Measurements from ENCODE around the gene RSPH1. TPM values are rescaled to one million over a fixed set of nuclear protein-coding genes. Genes with fewer than 3 reads are reported as not detected.

Gene RSPH1
- total RNA-seq (2022; extraction: Qiagen RNA extraction; ENCODE audit: low read depth), result 0.45 to 0.94 TPM (median 0.67 TPM) in 5 replicates

GRCh38 chr21:42496120-42496838, at the start of gene RSPH1:
Gene RSPH1 (minus strand): TSS chr21:42496224. CDS start chr21:42496186, 38 bp downstream.

GRCh38 chr21:42513151-42513984, 17.3 kb upstream of the RSPH1 start, which contains the start of gene SLC37A1:
Gene SLC37A1 (plus strand): TSS chr21:42513852. CDS start chr21:42518455, 4,603 bp downstream.

Other genes starting within 250 kb of the RSPH1 start
- not detected in 5 replicates for gene TFF3, start 180.8 kb downstream of the RSPH1 start, total RNA-seq (2022; extraction: Qiagen RNA extraction; ENCODE audit: low read depth)
- gene TFF2, start 145.2 kb downstream of the RSPH1 start, total RNA-seq (2022; extraction: Qiagen RNA extraction; ENCODE audit: low read depth), result not detected in 5 replicates
- 24.2 to 31.5 TPM (median 30.5 TPM) in 5 replicates for gene TFF1, start 129.7 kb downstream of the RSPH1 start, total RNA-seq (2022; extraction: Qiagen RNA extraction; ENCODE audit: low read depth)
- gene TMPRSS3, start 100.2 kb downstream of the RSPH1 start, total RNA-seq (2022; extraction: Qiagen RNA extraction; ENCODE audit: low read depth), result 0.20 to 0.38 TPM (median 0.27 TPM) in 5 replicates
- gene UBASH3A, start 92.3 kb downstream of the RSPH1 start, total RNA-seq (2022; extraction: Qiagen RNA extraction; ENCODE audit: low read depth), result 0.16 to 0.34 TPM (median 0.24 TPM) in 4 of 5 replicates, not detected in the other
- 3.2 to 4.5 TPM (median 4.4 TPM) in 5 replicates for gene SLC37A1, start 17.6 kb upstream of the RSPH1 start, total RNA-seq (2022; extraction: Qiagen RNA extraction; ENCODE audit: low read depth)
- 0.45 to 1.3 TPM (median 1.1 TPM) in 5 replicates for gene PDE9A, start 157.4 kb upstream of the RSPH1 start, total RNA-seq (2022; extraction: Qiagen RNA extraction; ENCODE audit: low read depth)

Measured in A549 treated with DMSO at 1 μM for 4 hours (cell line).